Lower lobe of right lung (tissue), 2 donors: ENCODE results near the gene INPP5B. TPM values are rescaled to one million over a fixed set of nuclear protein-coding genes. Genes with fewer than 3 reads are reported as not detected.
"Not testable (repeated sequence)": the region's sequence is repeated elsewhere in the genome, so short reads cannot be mapped to it uniquely, and the experiment has no call there.

Experiments used
- ATAC-seq, 2 donors: fragments of 200-7000 bp; cut with Tn5 transposase; one replicate each; pipeline ENCODE4 v1.9.1; 2020 to 2022; ENCODE audit warnings: mild to moderate bottlenecking in 2 of 2, moderate library complexity in 2 of 2
- DNase-seq: peaks from one replicate; pipeline ENCODE4 v3.0.0-alpha.2; 2020
- H3K27ac ChIP-seq: fragments of 200-600 bp; one replicate; pipeline ENCODE4 v1.8.0; 2022
- H3K27me3 ChIP-seq: fragments of 200-600 bp; one replicate; pipeline ENCODE4 v1.8.0; 2022; ENCODE audit warnings: low read depth
- H3K36me3 ChIP-seq: fragments of 200-600 bp; one replicate; pipeline ENCODE4 v1.8.0; 2022; ENCODE audit warnings: mild to moderate bottlenecking
- H3K4me1 ChIP-seq: fragments of 200-600 bp; one replicate; pipeline ENCODE4 v1.8.0; 2022
- H3K4me3 ChIP-seq: fragments of 200-600 bp; one replicate; pipeline ENCODE4 v1.8.0; 2022; ENCODE audit warnings: mild to moderate bottlenecking
- H3K9me3 ChIP-seq: fragments of 200-600 bp; one replicate; pipeline ENCODE4 v1.8.0; 2022
- CTCF ChIP-seq: fragments of 200-600 bp; IDR thresholded peaks from one replicate; pipeline ENCODE4 v1.8.0; 2022; ENCODE audit warnings: antibody characterized with exemption, mild to moderate bottlenecking
- intact Hi-C: fragments of 100-400 bp; cut with DNase I; formaldehyde crosslinking; loops from one replicate; pipeline ENCODE4 v1.11.0; 2022
- total RNA-seq: library from RNA; stranded (reverse); fragmentation: NEBNext Ultra II Directional; extraction: Animal tissue kit (Norgen Biotek cat#: 25700); gene quantifications from one replicate; pipeline ENCODE4 v1.2.1, GENCODE V29; 2021
- donor health status: DM: no; HTN: yes; CAD: no; lungs with severe emphysema.

The INPP5B gene
- total RNA-seq, 1 donor from 2014 or later = 42.5 TPM

- intact Hi-C loops = no loop called here
- Histone ChIP-seq H3K4me1 (peaks cover 9% of the 10 kb centered on the region), H3K27me3 (no peaks in the 10 kb centered on the region), H3K27ac (no peak overlapping the region), H3K36me3 (peaks cover 3% of the 10 kb centered on the region), H3K9me3 (no peaks in the 10 kb centered on the region), H3K4me3 (no peak overlapping the region)
- no peak for DNase-seq
- no peak for ATAC-seq
- no peak for TF ChIP-seq CTCF
Observed at GRCh38 chr1:37915476-37916093, 31.3 kb downstream of the INPP5B start.

GRCh38 chr1:37914719-37915475 lies 32.0 kb downstream of the INPP5B start:
- no peak overlapping the region for H3K4me3 ChIP-seq
- H3K36me3 ChIP-seq = peaks cover 3% of the 10 kb centered on the region
- no peak for ATAC-seq
- TF ChIP-seq CTCF = no peak
- no peak for DNase-seq
- H3K4me1 ChIP-seq = peaks cover 9% of the 10 kb centered on the region
- H3K27ac ChIP-seq = no peak overlapping the region
- H3K27me3 ChIP-seq = no peaks in the 10 kb centered on the region
- no peaks in the 10 kb centered on the region for H3K9me3 ChIP-seq
- intact Hi-C loops = no loop called here

- ATAC-seq, DNase-seq, H3K27me3 ChIP-seq, H3K4me3 ChIP-seq, H3K4me1 ChIP-seq, intact Hi-C loops, H3K9me3 ChIP-seq, H3K27ac ChIP-seq, H3K36me3 ChIP-seq: not testable (repeated sequence)
Observed at GRCh38 chr1:37911478-37911877, 35.4 kb downstream of the INPP5B start.

GRCh38 chr1:37910886-37911285 lies 36.0 kb downstream of the INPP5B start:
- H3K4me1 ChIP-seq, H3K9me3 ChIP-seq, ATAC-seq, H3K27ac ChIP-seq, intact Hi-C loops, H3K36me3 ChIP-seq, H3K27me3 ChIP-seq, H3K4me3 ChIP-seq: not testable (repeated sequence)
- peak; percentile 72 for DNase-seq

- H3K27ac ChIP-seq, DNase-seq, H3K27me3 ChIP-seq, H3K36me3 ChIP-seq, intact Hi-C loops, H3K4me3 ChIP-seq, H3K4me1 ChIP-seq, H3K9me3 ChIP-seq, ATAC-seq: not testable (repeated sequence)
Observed at GRCh38 chr1:37908531-37908930, 38.3 kb downstream of the INPP5B start.

- ATAC-seq, H3K4me1 ChIP-seq, DNase-seq, H3K4me3 ChIP-seq, intact Hi-C loops, H3K36me3 ChIP-seq, H3K27ac ChIP-seq, H3K27me3 ChIP-seq, H3K9me3 ChIP-seq: not testable (repeated sequence)
Observed at GRCh38 chr1:37907416-37908125, 39.3 kb downstream of the INPP5B start.

- intact Hi-C loops, H3K9me3 ChIP-seq: not testable (repeated sequence)
Observed at GRCh38 chr1:37906591-37906990, 40.3 kb downstream of the INPP5B start.

GRCh38 chr1:37905727-37906126 lies 41.1 kb downstream of the INPP5B start:
- H3K36me3 ChIP-seq = peaks cover 9% of the 10 kb centered on the region
- DNase-seq (no peak), ATAC-seq (no peak)
- TF ChIP-seq CTCF = no peak
- no peak overlapping the region for H3K27ac ChIP-seq
- H3K9me3 ChIP-seq = peaks cover 6% of the 10 kb centered on the region
- H3K4me3 ChIP-seq = no peak overlapping the region
- no peaks in the 10 kb centered on the region for H3K27me3 ChIP-seq
- intact Hi-C loops = no loop called here
- H3K4me1 ChIP-seq = peaks cover 15% of the 10 kb centered on the region

More at GRCh38 chr1:37906591-37906990, 40.3 kb downstream of the INPP5B start:
- H3K27me3 ChIP-seq, H3K4me1 ChIP-seq, H3K4me3 ChIP-seq, H3K27ac ChIP-seq, ATAC-seq, DNase-seq, H3K36me3 ChIP-seq: not testable (repeated sequence)

- ATAC-seq, H3K27ac ChIP-seq, H3K9me3 ChIP-seq, H3K4me3 ChIP-seq, intact Hi-C loops, DNase-seq, H3K27me3 ChIP-seq: not testable (repeated sequence)
- Histone ChIP-seq H3K36me3 (peaks cover 20% of the 10 kb centered on the region), H3K4me1 (peaks cover 15% of the 10 kb centered on the region)
Observed at GRCh38 chr1:37903921-37904320, 42.9 kb downstream of the INPP5B start.
